ENCODE measurements around the gene PCYOX1L.

PCYOX1L gene

DNA sequence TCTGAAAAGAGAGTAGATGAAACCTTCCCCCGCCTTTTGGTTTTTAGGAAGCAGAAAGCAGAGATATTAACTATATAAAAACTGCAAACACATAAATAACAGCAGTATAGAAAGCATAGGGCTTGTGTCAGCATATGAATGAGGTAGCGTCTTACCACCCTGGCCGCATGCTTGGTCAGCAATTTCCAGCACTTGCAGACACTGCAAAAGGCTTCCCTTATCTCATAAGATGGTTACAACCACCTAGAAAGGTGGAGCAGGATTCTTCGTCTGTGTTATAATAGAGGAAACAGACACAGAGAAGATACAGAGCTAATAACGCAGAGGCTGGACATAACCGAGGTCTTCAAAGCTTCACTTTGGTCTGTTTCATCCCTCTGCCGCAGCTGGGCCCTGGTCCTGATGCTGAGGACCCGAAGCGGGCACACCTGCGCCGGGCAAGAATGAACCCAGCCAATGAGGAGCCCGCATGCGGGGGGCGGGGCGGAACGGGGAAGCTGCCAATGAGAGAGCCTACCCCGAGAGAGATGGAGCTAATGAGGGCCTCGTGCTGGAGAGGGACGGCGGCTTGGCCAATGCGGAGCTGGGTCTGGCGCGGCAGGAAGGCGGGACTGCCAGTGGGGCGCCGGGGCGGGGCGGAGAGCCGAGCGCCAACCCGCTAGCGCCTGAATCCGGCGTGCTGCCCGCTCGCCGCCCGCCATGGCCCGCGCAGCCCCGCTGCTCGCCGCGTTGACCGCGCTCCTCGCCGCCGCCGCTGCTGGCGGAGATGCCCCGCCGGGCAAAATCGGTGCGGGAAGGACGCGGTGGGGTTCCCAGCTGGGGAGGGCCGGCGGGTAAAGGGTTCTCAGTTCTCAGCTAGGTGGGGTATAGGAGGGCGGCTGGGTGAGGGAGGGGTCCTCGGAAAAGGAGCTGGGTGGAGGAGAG, at the start of gene PCYOX1L:
PCYOX1L (plus strand) TSS at position 677 of the 924 bp plus-strand sequence; CDS start at position 700, 23 bp downstream.
- DNase-seq, result peak; percentile 97

GRCh38 chr5:149309354-149309753, 48.5 kb upstream of the PCYOX1L start:
- DNase-seq, result no peak

GRCh38 chr5:149310488-149310887, 47.4 kb upstream of the PCYOX1L start:
- no peak for DNase-seq

DNA sequence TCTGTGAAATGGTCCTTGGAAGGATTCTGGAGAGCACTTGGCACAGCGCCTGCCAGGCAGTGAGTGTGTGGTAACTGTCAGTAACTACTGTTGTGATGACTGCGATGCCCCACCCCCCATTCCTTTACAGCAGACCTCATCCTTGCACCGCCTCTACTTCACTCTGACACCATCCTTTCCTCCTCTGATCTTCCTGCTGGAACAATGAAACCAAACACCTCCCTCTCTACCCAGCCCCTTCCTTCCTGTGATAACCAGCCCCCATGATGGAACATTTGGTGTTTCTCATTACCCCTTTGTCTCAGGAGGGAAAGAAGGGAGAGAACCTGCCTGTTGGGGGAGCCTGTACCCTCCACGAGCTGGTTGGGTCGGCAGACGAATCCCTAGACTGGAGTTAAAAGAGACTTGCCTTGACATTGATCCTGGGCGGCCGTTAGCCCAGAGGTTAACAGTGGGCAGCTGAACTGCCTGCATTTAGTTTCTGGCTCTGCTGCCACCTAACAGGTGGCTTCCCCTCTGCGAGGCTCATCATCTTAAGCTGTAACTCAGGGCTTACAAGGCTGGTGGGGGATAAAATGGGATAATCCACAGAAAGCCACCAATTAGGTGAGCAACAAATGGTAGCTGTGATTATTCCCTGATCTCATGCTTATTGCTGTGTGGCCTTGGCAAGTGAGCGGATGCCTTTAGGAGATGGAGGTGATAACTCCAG, 46.7 kb upstream of the PCYOX1L start:
- peak; percentile 48 for DNase-seq

DNA sequence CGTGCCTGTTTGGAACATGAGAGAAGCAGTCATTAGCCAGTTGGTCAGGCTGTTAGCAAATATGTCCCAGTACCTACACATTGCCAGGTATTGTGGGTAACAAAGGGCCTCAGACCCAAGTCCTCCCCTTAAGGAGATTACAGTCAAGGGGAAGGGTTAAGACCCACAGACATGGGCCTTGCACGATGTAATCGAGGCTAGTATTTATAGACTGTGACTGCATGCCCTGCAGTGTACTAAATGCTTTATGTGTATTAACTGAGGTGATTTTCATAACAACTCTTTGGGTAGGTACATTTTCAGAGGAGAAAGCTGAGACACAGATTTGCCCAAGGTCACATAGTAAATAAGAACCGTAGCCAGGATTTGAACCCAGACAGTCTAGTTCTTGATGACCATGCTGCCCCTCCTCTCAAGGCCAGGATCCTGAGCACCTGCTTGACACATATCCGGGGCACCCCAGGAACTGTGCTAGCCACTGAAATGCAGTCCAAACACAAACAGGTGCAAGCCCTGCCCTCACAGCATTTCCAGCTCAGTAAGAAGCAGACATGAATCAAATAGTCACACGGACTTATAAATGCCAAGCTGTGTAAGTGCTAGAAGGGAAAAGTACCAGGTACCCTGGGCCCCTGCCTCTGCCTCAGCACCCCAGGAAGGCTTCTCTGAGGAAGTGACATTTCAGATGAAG, 44.5 kb upstream of the PCYOX1L start:
- DNase-seq, result no peak

DNA sequence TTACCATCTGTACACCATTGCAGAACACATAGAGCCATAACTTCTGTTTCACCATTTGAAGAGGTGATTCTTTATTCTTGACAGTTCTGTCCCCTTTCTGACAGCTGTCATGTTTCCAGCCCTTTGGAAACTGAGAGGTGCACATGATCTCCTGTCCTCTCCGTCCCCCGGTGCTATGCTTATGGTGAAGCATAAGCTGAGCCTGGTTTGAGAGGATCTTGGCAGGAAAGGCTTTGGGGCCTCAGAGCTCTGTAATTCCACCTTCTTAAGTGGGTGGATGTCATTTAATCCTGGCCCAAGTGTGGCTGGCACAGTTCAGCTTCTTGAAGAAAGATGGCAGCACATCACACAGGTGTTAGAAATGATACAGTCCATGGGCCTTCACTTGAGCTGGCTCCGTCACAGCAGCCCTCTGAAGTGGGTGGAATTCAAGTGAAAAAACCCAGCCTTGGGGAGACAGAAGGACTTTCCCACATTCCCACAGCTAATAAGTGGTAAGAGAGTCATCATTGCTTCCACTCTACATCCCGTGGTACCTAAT, 43.2 kb upstream of the PCYOX1L start:
- no peak for DNase-seq

DNA sequence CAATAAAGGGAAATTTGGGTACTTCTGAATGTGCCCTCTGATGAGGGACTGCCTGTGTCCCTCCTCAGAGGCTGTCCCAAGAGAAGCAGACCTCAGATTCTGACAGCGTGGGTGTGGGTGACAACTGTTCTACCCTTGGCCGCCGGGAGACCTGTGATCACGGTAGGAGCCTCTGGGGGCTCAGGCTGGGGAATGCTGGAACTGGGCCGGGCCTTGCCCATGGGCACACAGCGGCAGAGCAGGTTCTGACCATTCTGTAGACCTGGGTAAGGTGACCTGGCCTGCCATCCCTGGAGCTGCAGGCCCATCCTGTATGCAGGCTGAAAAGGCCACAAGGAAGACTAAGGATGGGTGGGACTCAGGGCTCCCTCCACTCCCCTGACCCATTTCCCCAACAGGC, 42.1 kb upstream of the PCYOX1L start:
- no peak for DNase-seq

GRCh38 chr5:149317281-149318048, 40.4 kb upstream of the PCYOX1L start:
- no peak for DNase-seq

DNA sequence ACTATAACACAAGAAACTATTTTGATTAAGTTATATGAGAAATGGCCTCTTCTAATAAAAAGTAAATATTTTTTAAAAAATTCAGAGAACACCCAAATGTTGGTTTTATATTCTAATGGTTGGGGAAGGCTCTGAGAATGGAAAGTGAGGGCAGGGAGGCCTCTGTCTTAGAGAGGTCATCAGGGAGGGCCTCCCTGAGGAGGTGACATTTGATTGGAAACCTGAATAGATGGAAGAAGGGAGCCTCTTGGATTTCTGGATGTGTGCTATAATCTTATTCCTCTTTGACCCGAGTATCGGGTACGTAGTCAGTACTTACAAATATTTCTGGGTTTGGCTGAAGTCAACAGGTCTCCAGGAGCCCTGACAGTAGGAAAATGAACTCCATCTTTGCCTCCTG, 38.7 kb upstream of the PCYOX1L start:
- no peak for DNase-seq

DNA sequence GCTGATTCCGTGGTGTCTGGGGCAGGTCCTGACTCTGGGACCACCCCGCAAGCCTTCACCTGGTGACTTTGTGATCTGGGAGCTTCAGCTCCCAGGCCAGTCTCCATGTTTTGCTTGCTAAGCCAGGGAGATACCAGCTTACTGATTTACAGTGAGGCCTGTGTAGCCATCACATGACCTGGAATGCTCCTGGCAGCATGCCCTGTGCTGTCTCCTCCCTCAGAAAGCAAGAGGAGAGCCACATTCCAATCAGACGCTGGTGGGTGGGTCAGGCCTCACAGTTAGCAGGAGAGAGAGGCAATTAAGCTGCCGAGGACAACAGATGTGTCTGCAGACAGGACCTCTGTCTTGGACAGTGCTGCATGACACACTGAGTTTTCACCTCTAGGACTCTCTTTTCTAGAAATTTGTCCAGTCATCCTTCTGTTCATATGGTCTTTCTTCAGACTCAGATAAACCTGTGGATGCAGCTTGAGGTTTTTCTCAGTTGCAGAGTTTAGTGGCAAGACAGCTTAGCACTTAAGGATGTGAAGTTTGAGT, 37.0 kb upstream of the PCYOX1L start:
- DNase-seq, result peak; percentile 89

DNA sequence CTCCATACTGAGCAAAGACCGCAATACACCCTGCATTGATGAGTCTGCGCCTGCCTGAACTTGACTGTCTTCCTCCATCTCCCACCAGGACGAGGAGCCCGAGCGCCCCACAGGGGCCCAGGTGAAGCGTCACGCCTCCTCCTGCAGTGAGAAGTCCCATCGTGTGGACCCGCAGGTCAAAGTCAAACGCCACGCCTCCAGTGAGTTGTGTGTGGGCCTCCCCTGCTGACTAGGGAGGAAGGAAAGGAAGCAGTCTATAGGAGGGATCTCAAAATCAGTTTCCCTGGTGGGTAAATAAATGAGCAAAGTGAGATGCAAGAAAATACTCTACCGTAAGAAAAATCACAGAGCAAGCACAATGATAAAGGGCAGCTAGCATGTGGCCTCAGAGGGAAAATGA, 35.3 kb upstream of the PCYOX1L start:
- DNase-seq, result no peak

- no peak for DNase-seq
These were observed 34.6 kb upstream of the PCYOX1L start for GRCh38 chr5:149323210-149323609.

DNA sequence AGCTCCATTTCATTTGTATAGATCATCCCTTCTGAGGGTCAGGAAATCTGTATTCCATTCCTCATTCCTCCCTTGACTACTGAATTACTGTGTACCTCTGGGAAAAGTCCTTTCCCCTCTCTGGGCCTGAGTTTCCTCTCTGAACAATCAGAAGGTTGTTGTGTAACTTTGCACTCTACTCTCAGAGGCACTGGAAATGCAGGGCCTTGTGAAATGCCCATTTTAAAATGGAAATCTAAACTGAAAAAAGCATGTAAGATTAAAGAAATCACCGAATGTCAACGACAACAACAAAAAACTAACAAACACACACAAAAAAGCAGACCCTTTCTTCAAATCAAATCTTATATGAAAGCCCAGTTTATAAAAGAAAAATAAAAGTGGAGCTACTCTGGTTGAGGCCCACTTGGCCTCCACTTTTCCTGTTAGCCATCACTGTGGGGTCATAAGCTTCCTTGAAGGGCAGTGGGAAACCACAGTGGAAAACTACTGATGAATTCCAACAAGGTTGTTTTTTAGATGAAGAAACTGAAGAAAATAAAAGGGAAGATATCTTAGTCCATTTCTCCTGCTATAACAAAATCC, 34.1 kb upstream of the PCYOX1L start:
- DNase-seq, result no peak

DNA sequence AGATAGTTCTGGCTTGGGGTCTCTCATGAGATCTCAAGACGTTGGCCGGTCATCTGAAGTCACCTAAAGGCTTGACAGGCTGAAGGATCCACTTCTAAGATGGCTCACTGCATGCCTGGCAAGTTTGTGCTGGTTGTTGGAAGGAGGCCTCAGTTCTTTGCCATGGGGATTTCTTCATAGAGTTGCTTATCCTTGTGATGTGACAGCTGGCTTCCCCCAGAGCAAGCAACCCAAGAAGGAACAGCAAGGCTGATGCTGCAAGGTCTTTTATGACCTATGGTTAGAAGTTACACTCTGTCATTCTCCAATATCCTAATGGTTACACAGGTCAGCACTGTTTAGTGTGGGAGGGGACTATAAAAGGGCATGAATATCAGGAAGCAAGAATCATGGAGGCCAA, 33.2 kb upstream of the PCYOX1L start:
- no peak for DNase-seq

GRCh38 chr5:149325166-149325735, 32.6 kb upstream of the PCYOX1L start:
- no peak for DNase-seq

- no peak for DNase-seq
These were observed 32.0 kb upstream of the PCYOX1L start for GRCh38 chr5:149325894-149326293.

GRCh38 chr5:149326611-149327010, 31.2 kb upstream of the PCYOX1L start:
- DNase-seq, result no peak

GRCh38 chr5:149328177-149328576, 29.7 kb upstream of the PCYOX1L start:
- no peak for DNase-seq

DNA sequence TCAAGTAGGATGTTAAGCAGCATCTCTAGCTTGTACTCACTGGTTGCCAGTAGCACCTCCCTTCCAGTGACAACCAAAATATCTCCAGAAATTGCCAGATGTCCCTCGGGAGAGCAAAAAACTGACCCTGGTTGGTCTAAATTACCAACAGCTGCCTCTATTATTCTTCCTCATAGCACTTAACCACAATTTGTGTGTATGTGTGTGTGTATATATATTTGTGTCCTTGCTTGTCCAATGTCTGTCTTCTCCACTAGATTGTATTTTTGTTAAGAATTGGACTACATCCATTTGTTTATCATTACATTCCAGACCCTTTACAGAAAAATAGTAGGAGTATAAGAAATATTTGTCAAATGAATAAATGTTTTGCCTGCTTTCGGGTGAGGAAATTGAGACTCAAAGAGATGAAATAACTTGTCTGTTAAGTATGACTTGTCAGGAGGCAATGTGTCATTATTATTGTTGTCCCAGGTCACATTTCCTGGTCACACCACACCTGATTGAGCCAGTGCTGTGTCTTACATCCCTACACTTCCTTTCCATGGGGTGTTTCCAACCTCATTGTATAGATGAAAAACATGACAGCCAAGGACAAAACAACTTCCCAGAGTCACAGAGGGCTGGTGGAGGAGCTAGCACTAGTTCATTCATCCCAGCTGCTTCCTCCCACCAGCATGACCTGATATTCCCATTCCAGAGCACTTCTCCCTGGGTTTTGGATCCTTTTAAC, 24.0 kb upstream of the PCYOX1L start:
- no peak for DNase-seq

- peak; percentile 62 for DNase-seq
These were observed 20.1 kb upstream of the PCYOX1L start for GRCh38 chr5:149337736-149338135.

DNA sequence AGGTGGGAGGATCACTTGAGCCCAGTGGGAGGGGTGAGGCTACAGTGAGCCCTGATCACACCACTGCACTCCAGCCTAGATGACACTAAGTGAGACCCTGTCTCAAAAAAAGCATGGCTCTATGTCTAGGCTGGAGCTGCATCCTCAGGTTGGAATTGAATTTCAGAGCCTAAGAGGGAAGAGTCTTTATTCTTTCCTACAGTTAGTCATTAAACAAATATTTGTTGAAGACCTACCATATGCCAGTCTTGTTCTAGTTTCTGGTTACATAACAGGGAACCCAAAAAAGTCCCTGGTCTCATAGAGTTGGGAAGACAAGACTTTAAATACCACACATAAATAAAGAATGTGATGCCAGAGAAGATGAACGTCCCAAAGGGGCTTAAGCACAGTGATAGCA, 19.5 kb upstream of the PCYOX1L start:
- DNase-seq, result no peak
